ENCODE data around the gene ACSS2.

Gene ACSS2

GRCh38 chr20:34951252-34951651 is 74.8 kb downstream of the ACSS2 start:
- no peak for DNase-seq

DNA sequence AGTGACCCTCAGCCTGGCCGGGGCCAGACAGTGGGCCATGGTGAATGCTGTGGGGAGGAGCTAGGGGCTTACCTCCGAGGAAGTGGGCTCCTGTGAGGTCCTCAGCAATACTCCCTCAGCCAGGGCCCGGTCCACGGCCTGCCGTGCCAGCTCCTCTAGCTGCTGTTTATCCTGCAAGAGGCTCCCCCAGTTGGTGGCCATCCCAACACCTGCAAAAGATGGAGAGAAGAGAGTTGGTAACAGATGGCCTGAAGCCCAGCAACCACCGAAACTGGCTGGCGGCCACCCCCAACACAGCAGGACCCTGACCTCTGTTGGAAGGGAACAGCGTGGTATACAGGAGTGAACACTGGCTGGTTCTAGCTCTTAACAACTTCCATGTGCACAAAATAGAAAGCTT is 75.2 kb downstream of the ACSS2 start:
- DNase-seq = no peak

DNA sequence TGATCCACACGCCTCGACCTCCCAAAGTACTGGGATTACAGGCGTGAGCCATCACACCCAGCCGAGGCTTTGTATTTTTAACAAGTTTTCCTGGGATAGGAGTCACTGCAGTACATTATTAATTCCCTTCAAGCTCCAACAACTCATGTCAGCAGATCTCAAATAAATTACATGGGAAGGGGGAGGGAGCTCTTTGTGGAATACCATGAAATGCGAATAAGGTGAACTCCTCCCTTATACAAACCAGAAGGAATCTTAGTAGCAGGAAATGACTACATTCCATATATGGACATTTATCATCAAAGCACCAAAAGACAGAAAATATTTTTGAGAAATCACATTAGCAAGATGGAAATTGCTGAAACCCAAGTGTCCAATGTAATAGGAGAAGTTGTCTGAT is 76.3 kb downstream of the ACSS2 start:
- DNase-seq = no peak

GRCh38 chr20:34953960-34954359 is 77.5 kb downstream of the ACSS2 start:
- DNase-seq = no peak

GRCh38 chr20:34954904-34955230 is 78.5 kb downstream of the ACSS2 start:
- DNase-seq = no peak

DNA sequence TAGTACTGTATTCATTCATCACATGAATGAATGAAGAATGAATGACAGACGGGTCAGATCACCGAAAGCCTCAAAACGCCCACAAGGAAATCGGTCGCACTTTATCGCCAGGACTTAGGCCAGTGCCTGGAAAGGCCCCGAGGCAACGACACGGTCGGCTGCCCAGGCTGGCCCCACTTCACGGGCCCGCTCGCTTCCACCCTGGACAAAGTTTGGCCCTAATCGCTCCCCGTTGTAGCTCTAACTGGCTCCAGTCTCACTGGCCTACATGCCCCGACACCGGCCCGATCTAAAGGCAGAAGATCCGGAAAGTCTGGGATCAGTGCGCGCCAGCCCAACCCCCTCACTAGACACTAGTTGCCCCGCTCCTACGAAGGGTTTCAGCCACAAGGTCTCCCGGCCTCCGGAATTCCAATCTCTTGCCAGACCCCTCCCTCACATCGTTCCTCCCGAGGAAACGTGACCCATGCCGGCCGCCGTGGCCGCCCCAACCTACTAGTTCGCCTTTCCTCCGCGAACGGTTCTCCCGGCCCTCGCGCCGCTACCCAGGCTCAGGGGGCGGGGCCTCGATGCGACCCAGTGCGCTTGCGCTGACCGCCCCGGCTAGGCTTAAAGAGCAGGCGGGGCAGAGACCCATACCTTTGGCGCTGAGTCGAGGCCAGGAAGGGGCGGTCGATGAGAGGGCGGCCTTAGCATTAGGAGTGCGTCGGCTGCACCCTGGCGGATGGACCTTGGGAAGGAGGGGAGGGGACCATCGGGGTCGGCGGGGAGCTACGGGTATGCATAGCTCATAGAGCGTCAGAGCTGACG is 79.0 kb downstream of the ACSS2 start, which contains the start of the genes GSS and MYH7B:
GSS (minus strand) TSS at position 576 of the 810 bp plus-strand sequence. CDS start 3,954 bp downstream, outside the sequence.
MYH7B (plus strand) TSS at position 638 of the 810 bp plus-strand sequence. CDS start 22,138 bp downstream, outside the sequence.
- peak; percentile 94 to 97 for DNase-seq

- DNase-seq = no peak
These were observed 79.6 kb downstream of the ACSS2 start for GRCh38 chr20:34956041-34956458.

GRCh38 chr20:34956751-34957472 is 80.5 kb downstream of the ACSS2 start:
- no peak for DNase-seq

DNA sequence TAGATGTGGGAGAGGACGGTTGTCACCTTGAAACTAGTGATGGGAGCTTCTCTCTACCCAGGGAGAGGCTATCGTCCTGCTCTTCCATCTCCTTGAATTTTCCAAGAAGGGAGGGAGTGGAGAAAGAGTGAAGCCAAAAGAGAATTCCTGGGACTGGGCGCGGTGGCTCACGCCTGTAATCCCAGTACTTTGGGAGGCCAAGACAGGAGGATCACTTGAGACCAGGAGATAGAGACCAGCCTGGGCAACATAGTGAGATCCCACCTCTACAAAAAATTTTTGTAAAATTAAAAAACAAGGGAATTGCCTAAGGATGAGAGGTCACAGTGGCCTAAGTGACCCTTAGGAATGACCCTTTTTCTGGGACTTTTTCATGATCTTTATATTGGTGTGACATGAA is 88.1 kb downstream of the ACSS2 start:
- DNase-seq = no peak

DNA sequence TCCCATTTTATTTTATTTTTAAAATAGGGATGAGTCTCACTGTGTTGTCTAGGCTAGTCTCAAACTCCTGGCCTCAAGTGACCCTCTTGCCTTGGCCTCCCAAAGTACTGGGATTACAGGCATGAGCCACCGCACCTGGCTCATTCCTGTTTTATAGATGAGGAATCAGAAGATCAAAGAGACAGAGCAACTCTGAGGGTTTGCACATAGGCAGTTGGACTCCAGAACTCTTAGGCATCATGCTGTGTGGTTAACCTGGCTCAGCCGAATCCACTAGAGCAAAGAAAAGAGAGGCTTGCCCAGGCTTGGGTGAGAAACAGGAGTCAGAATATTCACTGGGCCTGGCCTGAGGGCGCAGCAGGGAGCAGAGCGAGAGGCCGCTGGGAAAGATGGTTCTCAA is 88.6 kb downstream of the ACSS2 start:
- no peak for DNase-seq

DNA sequence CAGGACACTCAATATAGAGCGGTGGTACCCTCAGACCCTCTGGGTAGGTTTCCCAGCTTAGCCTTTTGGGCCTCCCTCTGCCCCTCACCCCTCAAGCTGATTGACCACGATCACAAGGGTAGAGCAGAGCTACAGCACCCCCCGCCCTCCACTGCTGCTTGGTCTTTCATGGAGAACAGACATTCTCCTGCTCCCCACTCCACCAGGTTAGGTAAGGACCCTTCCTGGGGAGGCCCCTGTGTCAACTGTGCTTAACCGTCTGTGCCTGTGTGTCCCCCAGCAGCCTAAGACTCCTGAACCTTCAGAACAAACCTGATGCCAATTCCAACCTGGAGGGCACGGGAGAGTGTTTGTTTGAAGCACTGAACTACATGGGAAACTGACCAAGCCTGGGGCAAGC is 91.0 kb downstream of the ACSS2 start:
- no peak for DNase-seq

GRCh38 chr20:34968042-34968775 is 91.8 kb downstream of the ACSS2 start:
- DNase-seq = no peak

- DNase-seq = no peak
These were observed 93.9 kb downstream of the ACSS2 start for GRCh38 chr20:34970193-34970840.

DNA sequence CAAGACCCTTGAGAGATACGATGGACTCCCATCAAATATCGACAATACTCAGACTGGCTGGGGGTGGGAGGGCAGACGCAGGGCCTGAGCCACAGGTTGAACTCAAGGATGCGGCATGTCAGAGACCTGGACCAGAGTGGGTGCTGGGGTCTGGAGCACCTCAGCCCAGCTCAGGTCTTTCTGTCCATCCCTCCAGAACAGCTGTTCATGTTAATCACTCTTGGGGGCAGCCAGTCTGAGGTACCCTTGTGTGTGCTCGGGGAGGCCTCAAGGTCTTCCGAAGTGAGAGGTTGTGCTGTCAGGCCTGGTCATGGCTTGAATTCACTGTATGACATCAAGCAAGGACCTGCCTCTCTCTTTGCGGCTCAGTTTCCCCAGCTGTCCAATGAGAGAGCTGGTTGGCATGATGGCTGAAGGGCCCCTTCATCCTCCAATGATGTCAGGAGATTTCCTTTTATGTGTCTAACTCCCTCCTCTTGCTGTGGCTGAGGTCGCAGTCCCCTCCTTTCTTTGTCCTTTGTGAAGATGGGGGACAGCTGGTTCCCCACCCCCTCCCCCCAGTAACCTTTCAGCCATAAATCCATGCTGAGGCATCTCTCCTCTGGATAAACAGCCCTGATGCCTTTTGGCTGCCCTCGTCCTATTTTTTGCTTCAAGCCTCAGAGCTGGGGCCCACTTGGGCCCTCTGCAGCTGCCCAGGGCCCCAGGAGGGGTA is 94.6 kb downstream of the ACSS2 start:
- no peak for DNase-seq

- no peak for DNase-seq
These were observed 95.3 kb downstream of the ACSS2 start for GRCh38 chr20:34971561-34972235.

- no peak for DNase-seq
These were observed 97.8 kb downstream of the ACSS2 start for GRCh38 chr20:34974246-34974645.

DNA sequence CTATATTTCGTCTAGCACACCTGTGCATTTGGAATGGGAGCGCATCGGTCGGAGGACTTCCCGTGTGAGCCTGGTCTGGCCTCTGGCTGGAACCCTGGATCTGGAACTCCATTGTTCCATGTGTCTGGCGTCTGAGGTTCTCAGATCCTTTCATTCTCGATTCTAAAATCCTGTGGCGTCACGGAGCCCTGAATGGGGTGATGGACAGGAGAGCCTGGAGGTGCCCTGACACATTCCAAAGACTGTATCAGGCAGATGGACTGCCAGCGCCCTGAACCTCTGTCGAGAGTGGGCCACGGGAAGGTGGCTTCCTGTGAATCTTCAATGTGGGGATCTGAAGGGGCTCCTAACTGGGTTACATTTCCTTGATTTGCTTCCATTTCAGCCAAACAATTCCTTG is 99.9 kb downstream of the ACSS2 start:
- no peak for DNase-seq
